Head of caudate nucleus (tissue), 42 donors: ENCODE results near the gene C20orf204.

Experiments
- DNase-seq, 42 donors: peaks; one replicate each; pipeline versions ENCODE4 v3.0.0 to v3.0.0-alpha.2; 2020 to 2021; ENCODE audit warnings: mixed read lengths in 7 of 42
- intact Hi-C: fragments of 100-400 bp; cut with DNase I; formaldehyde crosslinking; loops from one replicate; pipeline ENCODE4 v1.15.0; 2022

Gene C20orf204

DNA sequence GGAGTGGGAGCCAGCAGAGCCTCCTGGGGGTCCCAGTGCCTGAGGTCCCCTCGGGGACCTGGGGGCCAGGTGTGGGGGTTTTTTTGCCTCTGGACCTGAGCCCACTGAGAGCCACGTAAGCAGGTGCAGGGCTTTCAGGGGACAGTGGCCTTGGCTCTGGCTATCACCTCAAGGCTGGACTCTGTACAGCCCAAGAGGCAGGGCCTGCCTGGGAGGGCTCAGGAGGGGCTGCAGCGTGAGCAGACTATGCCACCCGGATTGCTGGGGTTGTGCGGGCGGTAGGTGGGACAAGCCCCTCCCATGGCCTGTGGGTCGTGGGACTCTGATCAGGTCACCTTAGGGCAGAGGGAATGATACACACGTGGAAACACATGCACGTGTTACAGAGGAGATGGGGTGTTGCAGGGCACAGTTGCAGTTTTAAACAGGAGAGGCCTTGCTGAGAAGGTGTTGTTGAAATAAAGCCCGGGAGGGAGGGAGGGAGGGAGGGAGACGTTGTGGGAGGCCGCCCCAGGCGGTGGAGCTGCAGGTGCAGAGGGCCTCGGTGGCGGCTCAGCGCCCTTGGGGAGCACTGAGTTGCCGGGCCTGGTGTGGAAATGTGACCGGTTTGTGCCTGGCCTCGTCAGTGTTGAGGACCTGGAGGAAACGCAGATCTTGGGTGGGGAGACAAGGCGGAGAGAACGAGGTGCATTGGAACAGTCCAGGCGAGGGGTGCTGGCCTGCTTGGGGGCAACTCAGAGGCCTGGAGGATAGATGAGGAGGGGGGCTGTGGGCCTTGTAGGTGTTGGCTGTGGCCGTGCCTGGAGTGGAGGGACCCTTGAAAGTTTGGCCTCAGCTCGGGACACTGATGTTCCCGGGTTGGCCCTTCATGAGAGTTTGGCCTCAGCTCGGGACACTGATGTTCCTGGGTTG lies 29.3 kb downstream of the C20orf204 start:
- intact Hi-C loops, result no loop called here
- DNase-seq, result no peak

DNA sequence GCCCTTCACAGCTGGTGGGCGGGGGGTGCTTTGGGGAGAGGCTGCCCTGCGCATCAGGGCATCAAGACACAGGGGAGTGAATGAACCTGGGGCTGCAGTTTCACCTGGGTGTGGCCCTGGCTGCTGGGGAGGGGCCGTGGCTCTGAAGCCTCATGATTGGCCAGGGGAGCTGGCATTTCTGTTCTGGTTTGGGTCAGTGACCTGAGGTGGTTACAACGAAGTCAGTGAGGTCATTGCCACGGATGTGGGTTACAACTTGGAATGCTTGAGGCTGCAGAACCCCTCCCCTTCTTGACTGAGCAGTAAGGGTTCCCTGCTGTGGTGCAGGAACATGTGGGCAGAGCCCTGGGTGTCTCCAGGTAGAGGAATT lies 30.0 kb downstream of the C20orf204 start:
- no peak for DNase-seq
- intact Hi-C loops, result no loop called here

DNA sequence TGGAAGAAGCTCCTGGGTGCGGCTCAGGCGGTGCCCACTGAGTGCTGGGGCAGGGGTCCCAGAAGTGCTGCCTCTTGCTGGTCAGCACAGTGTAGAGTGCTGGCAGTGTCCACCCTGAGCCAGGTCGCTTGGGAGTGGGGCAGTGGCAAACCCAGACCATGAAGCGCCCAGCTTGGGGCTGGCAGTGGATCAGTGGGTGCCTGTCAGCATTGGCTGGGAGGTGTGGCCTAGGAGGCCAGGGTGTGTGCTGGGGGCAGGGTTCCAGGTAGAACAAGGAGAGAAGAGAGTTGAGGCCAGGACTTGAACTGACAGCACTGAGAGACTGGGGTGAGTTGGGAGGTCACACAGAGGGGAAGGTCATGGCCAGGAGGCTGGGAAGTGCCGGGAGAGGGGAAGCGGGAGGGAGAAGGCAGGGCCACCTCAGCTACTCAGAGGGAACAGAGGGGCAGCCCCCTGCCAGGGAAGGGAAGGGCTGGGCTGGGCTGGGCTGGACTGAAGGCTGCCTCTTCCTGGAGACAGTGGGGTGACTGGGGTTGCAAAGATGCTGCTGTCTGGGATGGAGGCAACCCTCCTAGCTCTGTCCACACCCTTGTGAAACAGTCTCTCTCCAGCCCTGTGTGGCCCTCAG lies 31.1 kb downstream of the C20orf204 start:
- intact Hi-C loops, result no loop called here

DNA sequence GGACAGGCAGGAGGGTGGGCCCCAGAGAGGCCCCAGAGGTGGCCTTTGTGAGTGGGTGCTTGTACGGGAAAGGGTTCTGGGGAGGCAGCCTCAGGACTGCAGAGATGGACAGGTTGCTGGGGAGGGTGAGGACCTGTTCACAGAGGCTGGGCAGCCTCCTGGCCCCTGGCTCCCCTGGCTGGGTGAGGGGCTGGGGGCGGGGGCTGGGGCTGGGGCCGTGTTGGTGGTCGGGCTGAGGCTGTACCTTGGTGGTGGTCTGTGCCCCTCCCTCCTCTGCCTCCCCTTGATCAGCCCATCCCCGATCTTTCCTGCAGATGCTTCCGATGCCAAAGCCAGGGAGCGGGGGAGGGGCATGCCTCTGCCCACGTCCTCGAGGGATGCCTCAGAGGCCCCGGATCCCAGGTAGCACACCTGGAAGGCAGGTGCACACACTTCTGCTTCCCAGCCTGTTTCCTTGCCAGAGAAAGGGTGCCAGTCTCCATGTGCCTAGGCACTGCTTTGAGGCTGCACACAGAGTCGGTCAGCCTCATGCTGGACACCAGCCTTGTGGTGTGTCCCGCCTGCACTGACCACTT lies 31.8 kb downstream of the C20orf204 start:
- DNase-seq, result no peak
- intact Hi-C loops, result no loop called here

More for the DNA sequence above, 31.1 kb downstream of the C20orf204 start:
- no peak for DNase-seq

DNA sequence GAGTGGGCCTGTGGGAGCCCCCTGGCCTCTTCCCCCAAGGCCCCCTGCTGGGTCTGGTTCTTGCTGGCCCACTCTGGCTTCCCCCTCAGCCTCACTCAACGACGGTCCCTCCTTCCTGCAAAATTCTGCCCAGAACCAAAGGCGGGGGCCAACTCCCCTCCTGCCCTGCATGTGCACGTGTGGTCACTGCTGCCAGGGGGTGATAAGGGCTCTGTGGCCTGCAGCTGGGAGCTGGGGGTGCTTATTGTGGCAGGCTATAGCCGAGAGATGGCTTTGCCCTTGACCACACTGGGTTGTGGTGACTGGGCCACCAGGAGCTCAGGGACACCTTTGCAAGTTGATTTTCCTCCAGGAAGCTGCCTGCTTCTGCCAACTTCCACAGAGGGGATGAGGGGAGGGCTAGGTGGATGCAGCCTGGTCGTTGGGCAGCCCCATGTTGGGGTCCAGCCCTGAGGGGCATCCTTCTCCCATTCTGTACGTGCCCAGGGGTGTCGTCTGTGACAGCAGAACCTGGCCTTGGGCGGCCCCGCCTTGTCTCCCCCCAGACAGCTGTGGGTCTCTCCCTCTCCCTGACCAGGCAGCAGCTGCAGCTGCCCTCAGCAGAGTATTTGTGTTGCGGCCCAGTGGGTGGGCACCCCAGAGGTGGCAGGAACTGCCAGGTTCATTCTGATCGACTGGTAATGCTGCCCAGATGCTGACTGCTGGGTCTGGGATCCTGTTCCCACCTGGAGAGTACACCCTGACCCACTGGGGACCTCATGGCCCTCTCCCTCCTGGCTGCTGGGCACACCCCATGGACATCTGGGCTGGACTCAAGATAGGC lies 32.6 kb downstream of the C20orf204 start:
- no peak for DNase-seq
- intact Hi-C loops, result no loop called here

DNA sequence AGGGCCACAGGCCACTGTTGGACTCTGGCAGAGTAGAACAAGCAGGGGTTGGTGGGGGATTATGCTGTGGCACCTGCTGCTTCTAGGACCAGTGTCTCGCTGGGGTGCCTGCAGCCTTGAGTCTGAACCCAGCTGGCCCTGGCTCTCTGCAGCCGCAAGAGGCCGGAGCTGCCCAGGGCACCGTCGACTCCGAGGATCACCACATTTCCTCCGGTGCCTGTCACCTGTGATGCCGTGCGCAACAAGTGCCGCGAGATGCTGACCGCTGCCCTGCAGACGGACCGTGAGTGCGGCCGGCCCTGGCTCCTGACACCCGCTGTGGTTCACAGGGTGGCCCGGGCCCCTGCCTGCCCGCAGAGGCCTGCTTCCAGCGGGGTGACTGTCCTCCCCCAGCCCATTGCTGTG lies 33.2 kb downstream of the C20orf204 start:
- no peak for DNase-seq
- intact Hi-C loops, result no loop called here

DNA sequence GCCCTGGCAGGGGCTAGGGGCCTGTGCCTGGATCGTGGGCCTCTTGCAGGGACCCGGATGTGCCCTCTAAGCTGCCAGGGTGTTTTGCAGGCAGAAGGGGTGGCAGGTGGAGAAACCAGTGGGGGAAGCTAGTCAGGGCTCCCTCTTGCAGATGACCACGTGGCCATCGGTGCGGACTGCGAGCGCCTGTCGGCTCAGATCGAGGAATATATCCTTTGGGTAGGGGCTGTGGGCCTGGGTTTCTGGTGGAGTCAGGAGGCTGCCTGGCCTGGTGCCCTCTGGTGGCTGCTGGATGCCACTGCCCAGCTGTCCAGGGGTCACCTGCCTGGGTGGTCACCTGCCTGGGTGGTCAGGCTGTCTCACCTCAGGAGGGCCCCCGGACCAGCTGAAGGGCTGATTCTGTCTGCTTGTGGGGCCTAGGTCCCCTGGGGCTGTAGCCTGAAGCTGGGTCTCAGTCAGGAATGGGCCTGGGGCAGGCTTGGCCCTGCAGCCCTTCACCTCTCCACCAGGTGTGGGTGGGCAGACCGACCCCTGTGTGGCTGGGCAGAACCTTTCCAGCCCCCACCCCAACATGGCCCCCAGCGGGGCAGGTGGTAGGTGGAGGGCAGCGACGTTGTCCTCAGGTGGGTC lies 33.7 kb downstream of the C20orf204 start:
- DNase-seq, result peak in 1 of 42 donors; percentile 54
- intact Hi-C loops, result no loop called here

DNA sequence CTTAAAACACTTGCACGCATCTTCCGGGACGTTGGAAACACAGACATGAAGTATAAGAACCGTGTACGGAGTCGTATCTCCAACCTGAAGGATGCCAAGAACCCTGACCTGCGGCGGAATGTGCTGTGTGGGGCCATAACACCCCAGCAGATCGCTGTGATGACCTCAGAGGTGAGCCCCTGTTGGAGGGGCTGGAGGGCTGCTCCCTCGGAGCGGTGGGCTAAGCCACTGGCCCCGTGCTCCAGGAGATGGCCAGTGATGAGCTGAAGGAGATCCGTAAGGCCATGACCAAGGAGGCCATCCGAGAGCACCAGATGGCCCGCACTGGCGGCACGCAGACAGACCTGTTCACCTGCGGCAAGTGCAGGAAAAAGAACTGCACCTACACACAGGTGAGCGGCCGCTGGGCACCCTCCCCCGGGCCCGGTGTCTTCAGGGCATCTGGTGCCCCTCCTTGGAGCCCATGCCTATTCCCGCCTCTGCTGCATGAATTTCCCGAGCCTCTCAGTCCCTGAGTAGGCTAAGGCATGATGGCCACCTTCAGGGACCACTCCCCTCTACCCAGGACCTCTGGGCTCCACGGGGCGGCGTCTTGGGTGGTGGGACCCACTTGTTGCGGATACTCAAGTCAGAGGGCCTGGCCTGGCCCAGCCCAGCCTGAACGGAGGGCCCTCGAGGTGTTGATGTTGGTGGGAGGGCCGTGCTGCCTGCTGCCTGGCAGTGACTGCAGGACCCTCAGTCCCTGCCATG lies 34.4 kb downstream of the C20orf204 start:
- intact Hi-C loops, result no loop called here
- no peak for DNase-seq

DNA sequence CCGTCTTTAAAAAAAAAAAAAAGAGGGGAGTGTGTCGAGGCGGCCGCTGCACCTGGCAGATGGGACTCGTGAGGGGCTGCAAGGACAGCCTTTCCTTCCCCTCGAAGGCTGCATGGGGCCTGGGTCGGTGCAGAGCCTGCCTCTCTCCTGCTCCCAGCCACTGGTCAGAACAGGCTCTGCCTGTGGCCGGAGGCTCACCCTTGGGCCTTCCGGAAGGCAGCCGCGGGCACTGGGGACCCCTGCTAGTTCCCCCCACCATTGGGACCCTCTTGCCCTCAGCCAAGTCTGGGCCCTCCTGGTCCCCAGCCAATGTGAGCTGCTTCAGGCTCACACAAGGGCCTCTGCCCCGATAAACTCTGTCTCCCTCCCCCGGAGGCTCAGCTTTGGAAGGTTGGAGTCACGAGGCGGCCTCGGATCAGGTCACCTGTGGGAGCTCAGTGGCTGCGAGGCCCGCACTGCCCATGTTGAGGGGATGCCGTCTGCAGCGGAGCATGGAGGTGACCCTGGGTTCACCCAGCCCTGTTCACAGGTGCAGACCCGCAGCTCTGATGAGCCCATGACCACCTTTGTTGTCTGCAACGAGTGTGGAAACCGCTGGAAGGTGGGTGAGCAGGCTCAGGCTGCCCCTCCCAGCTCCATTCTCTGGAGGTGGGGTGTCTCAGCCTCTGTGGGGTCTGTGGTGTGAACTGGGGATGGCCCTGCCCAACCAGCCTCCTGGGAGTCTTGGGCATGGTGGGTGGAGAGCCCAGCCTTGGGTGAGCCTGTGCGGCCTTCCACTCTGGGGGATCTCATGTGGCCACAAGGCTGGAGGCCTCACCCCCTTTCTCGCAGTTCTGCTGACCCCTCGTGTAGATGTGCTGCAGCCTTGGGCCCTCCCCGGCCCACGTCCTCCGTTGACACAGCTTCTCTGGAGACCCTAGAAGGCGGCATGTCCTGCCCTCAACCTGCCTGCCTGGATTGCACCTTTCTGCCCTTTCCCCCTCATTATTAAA lies 35.7 kb downstream of the C20orf204 start:
- intact Hi-C loops, result no loop called here
- no peak for DNase-seq

DNA sequence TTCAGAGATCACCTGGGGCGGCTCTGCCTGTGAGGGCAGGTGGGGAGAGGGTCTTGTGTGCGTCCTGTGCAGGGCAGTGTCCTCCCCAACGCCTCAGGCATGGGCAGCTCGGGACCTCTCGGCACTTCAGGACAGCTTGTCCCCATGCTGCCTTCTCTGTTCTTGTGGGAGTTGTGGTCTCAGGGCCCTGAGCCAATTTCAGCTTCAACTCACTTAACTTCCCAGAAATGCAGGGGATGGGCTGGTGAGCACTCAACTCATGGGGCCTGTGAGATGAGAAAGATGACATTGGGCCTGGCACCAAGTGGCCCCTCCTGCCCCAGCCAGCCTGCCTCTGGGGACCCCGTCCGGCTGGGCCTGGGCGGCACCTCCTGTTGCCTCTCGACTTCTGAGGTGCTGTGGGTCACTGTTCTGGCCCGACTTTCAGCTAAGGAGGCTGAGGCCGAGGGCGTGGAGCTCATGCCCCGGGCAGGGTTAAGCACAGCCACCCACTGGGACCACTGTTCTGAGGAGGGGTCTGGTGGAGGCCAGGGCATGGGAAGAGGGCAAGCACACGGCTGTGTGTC lies 36.6 kb downstream of the C20orf204 start:
- DNase-seq, result no peak
- intact Hi-C loops, result no loop called here

DNA sequence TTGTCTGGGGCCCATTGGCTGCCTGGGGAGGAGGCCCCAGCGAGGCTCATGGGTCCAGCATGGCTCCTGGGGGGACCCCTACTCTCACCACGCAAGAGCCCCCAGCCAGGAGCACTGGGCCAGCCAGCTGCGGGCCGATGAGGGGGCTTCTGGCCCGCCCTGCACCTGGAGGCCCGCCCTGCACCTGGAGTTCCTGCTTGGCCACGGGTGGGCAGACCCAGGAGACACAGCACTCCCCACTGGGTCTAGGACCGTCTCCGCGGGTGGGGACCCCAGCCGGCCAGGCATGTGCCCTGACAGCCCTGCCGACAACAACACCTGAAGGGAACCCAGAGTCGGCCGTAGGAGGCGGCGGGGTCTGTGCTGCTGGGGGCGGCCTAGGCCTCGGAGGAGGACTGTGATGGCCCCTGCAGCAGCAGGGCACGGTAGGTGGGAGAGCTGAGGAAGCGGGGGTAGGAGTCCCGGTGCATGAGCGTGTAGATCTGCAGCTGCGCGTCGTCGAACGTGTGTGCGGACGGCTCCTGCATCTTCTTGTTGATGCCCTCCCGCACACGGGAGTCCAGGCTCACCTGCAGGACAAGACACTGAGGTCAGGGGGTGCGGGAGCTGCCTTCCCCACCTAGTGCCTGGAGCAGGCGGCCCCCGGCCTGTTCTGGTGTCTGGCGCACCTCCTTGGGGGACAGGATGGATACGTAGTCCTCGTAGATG lies 37.6 kb downstream of the C20orf204 start:
- DNase-seq, result no peak
- intact Hi-C loops, result no loop called here

DNA sequence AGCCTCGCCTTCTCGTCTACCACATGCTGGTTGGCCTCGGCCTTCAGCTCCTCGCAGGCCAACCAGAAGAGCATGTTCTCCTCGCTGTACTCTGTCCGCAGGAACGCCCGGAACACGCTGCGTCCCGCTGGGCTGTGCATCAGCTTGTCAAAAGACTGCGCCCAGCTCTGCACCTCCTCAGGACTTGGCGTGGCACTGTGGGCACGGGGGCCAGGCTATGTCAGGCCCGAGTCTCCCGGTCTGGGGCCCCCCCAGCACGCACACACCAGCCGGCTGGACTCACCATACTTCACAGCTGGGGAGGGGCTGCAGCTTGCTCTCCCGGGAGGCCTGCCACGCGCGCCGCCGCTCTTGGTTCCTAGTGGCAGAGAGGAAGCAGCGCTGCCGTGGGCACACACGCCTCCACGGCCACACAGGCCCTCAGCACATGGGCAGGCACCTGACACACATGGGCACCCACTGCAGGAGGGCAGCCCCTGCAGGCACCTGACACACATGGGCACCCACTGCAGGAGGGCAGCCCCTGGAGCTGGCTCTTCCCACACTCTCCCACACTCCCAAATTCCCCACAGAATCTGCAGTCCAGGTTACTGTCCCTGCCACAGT lies 38.3 kb downstream of the C20orf204 start:
- intact Hi-C loops, result no loop called here

DNA sequence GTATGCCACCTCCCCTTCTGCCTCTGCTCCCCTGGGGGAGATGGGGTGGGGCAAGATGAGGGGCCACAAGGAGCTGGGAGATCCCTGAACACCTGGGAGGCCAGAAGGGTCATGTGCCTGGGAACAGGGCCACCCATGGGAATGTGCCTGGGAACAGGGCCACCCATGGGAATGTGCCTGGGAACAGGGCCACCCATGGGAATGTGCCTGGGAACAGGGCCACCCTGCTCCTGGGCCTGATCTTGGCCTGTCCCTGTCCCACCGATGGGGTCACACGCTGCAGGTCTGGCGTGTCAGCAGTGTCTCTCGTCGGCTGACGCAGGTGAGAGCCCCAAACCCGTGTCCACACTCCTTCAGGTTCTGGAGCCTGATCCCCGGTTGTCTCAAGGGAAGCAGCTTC lies 39.0 kb downstream of the C20orf204 start:
- no peak for DNase-seq
- intact Hi-C loops, result no loop called here

More for the DNA sequence above, 38.3 kb downstream of the C20orf204 start:
- no peak for DNase-seq

DNA sequence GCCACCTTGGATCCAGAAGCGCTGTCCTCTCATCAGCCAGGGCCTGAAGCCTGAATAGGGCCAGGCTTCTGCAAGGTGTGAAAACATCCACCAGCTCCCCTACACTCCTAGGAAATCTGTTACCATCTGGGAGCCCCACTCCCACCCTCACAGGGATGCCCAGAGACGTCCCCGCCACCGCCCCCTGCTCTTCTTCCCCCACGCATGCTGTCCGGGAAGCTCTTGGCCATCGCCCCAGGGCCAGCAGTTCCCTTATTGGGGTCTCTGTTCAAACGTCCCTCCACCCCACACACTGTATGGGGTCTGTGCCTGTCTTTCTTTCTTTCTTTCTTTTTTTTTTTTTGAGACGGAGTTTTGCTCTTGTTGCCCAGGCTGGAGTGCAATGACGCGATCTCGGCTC lies 39.6 kb downstream of the C20orf204 start:
- intact Hi-C loops, result no loop called here
- DNase-seq, result no peak

DNA sequence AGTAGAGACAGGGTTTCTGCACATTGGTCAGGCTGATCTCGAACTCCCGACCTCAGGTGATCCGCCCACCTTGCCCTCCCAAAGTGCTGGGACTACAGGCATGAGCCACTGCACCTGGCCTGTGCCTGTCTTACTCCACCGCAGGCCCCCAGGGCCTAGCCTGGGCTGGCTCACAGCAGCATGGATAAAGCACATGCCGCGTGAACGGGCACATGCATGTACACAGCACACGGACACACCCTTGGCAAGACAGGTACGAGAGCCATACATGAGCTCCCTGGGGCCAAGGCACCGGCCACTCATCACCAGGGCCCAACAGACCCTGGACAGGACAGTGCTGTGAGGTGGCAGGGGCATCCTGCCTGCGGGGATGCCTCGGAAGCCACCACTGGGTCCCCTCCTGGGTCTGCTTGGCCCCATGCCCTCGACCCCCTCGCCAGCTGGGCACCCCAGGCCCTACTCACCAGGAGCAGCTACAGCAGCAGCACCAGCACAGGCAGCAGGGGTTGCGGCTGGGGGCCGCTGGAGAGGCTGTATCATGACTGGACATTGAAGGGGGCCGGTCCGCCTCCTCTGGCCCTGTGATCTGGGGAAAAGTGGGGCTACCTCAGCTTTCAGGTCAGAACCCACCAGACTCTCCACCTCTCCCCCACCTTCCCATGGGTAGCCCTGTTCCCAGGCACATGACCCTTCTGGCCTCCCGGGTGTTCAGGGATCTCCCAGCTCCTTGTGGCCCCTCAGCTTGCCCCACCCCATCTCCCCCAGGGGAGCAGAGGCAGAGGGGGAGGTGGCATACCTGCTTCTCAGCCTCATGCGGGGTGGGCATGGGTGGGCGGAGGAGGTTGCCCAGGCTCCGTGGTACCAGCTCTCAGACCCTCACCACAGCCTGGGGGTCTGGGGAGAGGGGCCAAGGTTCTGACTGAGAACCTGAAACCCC lies 40.3 kb downstream of the C20orf204 start:
- no peak for DNase-seq
- intact Hi-C loops, result no loop called here
